Psoas muscle (tissue), 8 donors: ENCODE results near the gene DPH5. TPM values are rescaled to one million over a fixed set of nuclear protein-coding genes. Genes with fewer than 3 reads are reported as not detected.

ENCODE experiments used
- ATAC-seq, 4 donors: fragments of 200-7000 bp; cut with Tn5 transposase; one replicate each; pipeline ENCODE4 v1.9.1; 2020; ENCODE audit warnings: moderate library complexity in 3 of 4, mild to moderate bottlenecking in 2 of 4
- DNase-seq, 2 donors: peaks; one replicate each; pipeline ENCODE4 v3.0.0-alpha.2; 2020
- H3K27ac ChIP-seq: fragments of 200-600 bp; one replicate; pipeline ENCODE4 v1.8.0; 2022
- H3K27me3 ChIP-seq, 3 donors: fragments of 200-600 bp in 1 of 3; one replicate each; pipeline versions ENCODE4 v1.6.1 to v1.8.0; 2013 to 2022; ENCODE audit warnings: low read length in 2 of 3, mild to moderate bottlenecking in 2 of 3, moderate library complexity in 1 of 3; ENCODE audit not compliant: insufficient read depth in 3 of 3
- H3K36me3 ChIP-seq, 2 donors: fragments of 200-600 bp in 1 of 2; one replicate each; pipeline versions ENCODE4 v1.6.1 to v1.8.0; 2013 to 2022; ENCODE audit warnings: low read depth in 1 of 2, mild to moderate bottlenecking in 1 of 2, moderate library complexity in 1 of 2; ENCODE audit not compliant: insufficient read depth in 1 of 2
- H3K4me1 ChIP-seq: fragments of 200-600 bp; one replicate; pipeline ENCODE4 v1.8.0; 2022
- H3K4me3 ChIP-seq: fragments of 200-600 bp; one replicate; pipeline ENCODE4 v1.8.0; 2022; ENCODE audit warnings: mild to moderate bottlenecking
- H3K9me3 ChIP-seq: fragments of 200-600 bp; one replicate; pipeline ENCODE4 v1.8.0; 2022
- CTCF ChIP-seq: fragments of 200-600 bp; IDR thresholded peaks from one replicate; pipeline ENCODE4 v1.8.0; 2022; ENCODE audit warnings: antibody characterized with exemption
- WGBS, 3 donors: extraction: QIAGEN DNeasy Blood & Tissue Kit; methylation state at CpG; one replicate each; pipeline versions ENCODE4 v1.1.6 to v1.1.7; 2013; 5-methylcytosine and 5-hydroxymethylcytosine counted together
- intact Hi-C, 2 donors: fragments of 100-400 bp; cut with DNase I; formaldehyde crosslinking; loops; one replicate each; pipeline versions ENCODE4 v1.11.0 to v1.14.2; 2022
- polyA plus RNA-seq, 3 donors: library from polyadenylated mRNA; stranded (reverse); fragments of 200-250 nt; gene quantifications; one replicate each; pipeline ENCODE4 v1.2.3, GENCODE V29; 2013
- total RNA-seq, 4 donors: library from RNA; stranded (reverse); fragmentation: NEBNext Ultra II Directional in 2 of 4; extraction: Animal tissue kit (Norgen Biotek cat#: 25700) in 2 of 4; gene quantifications; one replicate each; pipeline versions ENCODE4 v1.2.1 to v1.2.4, GENCODE V29; 2021 to 2023
- donor health status: healthy with polysubstance abuse.
- donor health status: DM: no; HTN: no; CAD: no; lungs with moderate emphysema.
- donor health status: Bipolar disorder and iron deficiency.
- donor health status: healthy.
- donor health status: DM: yes; HTN: yes; CAD: no.
- donor health status: DM: no; HTN: no; CAD: no.
- donor health status: DM: no; HTN: no; CAD: no.
- donor health status: DM: yes; HTN: yes; CAD: no.

Gene DPH5
- total and polyA plus RNA-seq, 7 donors, result 18.6 to 44.0 (median 31.1) TPM

DNA sequence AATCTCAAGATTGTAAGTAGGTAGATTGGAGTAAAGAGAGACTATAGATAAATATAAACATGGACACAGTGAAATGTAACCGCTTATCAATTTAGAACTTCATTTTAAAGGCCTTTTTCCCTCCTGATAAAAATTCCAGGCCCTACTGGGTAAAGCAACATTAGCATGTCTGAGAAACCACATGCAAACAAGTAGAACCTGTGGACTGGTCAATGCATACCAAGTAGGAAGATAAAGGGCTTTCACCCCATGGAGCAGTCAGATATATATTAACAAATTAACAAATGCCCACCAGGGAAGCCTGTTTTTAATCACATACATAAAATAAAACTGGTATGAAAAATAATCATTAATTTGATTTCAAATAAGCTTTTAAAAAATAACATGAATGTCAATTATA lies 8.1 kb downstream of the DPH5 start:
- Histone ChIP-seq H3K4me3 (no peak overlapping the region), H3K27ac (no peak overlapping the region), H3K9me3 (no peaks in the 10 kb centered on the region), H3K36me3 (peaks cover 2 to 74% of the 10 kb centered on the region in 2 donors), H3K4me1 (peaks cover 5% of the 10 kb centered on the region), H3K27me3 (no peaks in the 10 kb centered on the region)
- no peak for TF ChIP-seq CTCF
- DNase-seq (no peak), ATAC-seq (no peak)
- WGBS, 3 donors, result 96 to 100% (median 97%) methylated on average over 1 of the region's 1 CpG
- intact Hi-C loops, result no loop called here

GRCh38 chr1:101013776-101014175 lies 11.8 kb downstream of the DPH5 start:
- Histone ChIP-seq H3K9me3 (no peaks in the 10 kb centered on the region), H3K27ac (no peak overlapping the region), H3K4me1 (no peaks in the 10 kb centered on the region), H3K36me3 (peaks cover 2 to 85% of the 10 kb centered on the region in 2 donors), H3K27me3 (no peaks in the 10 kb centered on the region), H3K4me3 (no peak overlapping the region)
- ATAC-seq (no peak), DNase-seq (no peak)
- intact Hi-C loops, result no loop called here
- 67 to 85% (median 79%) methylated on average over 1 of the region's 1 CpG for WGBS, 3 donors
- no peak for TF ChIP-seq CTCF

DNA sequence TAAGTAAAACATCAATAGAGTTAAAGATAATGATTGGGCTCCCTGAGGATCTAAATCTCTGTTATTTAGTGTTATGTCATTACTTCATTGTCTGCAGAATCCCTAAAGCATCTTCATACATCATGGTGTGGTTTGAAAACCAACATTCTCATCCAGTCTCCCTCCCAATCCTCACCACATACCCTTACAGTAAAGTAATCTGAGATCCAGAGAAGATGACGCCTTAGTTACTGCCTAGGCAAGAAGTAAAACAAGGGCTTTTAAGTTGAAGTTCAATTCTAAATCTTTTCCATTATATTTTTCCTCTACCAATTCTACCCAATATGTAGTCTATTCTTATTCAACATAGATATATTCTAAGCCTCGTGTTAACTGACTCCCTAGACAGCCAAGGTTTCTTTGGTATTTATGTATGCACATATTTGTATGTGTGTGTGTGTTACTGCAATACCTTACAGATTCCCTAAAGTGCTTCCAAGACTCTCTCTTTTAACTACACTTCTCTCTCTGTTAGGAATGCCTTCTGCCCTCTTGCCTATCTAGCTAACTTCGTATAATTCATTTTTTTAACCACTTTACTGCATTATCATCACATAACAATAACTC lies 17.3 kb downstream of the DPH5 start:
- TF ChIP-seq CTCF, result no peak
- 87 to 94% (median 90%) methylated on average over 3 of the region's 3 CpGs for WGBS, 3 donors
- intact Hi-C loops, result no loop called here
- H3K4me3 ChIP-seq, result no peak overlapping the region
- DNase-seq (no peak), ATAC-seq (no peak)
- H3K36me3 ChIP-seq, result peaks cover 0 to 56% of the 10 kb centered on the region in 2 donors
- no peak overlapping the region for H3K27ac ChIP-seq
- no peaks in the 10 kb centered on the region for H3K9me3 ChIP-seq
- H3K4me1 ChIP-seq, result peaks cover 8% of the 10 kb centered on the region
- no peaks in the 10 kb centered on the region for H3K27me3 ChIP-seq

DNA sequence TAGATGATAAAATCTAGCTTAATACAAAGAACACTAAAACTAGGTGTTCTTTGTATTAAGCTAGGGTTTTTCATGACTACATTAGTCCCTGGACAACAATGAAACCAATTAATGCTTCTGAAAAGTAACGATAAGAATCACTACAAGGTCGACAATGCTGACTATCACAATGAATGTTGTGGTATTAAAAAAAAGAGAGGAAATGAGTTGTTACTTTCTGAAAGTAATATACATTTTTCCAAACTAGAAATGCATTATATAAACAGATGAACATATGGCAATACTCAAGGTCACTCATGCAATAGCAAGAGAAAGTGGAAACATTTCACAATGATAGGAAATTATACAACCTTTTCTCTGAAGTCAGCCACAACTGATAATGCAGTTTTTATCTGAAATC lies 19.0 kb downstream of the DPH5 start:
- TF ChIP-seq CTCF, result no peak
- Histone ChIP-seq H3K4me3 (no peak overlapping the region), H3K27ac (no peak overlapping the region), H3K4me1 (peaks cover 22% of the 10 kb centered on the region), H3K36me3 (peaks cover 0 to 39% of the 10 kb centered on the region in 2 donors), H3K27me3 (no peaks in the 10 kb centered on the region), H3K9me3 (no peaks in the 10 kb centered on the region)
- intact Hi-C loops, result no loop called here
- no peak for DNase-seq
- ATAC-seq, result no peak
- WGBS, 3 donors, result 75 to 88% (median 82%) methylated on average over 2 of the region's 2 CpGs

- Histone ChIP-seq H3K36me3 (peaks cover 0 to 39% of the 10 kb centered on the region in 2 donors), H3K9me3 (no peaks in the 10 kb centered on the region), H3K4me1 (peaks cover 22% of the 10 kb centered on the region), H3K27ac (no peak overlapping the region), H3K27me3 (no peaks in the 10 kb centered on the region), H3K4me3 (no peak overlapping the region)
- DNase-seq (no peak), ATAC-seq (no peak)
- WGBS, 3 donors, result 95 to 98% (median 97%) methylated on average over 4 of the region's 4 CpGs
- no peak for TF ChIP-seq CTCF
- intact Hi-C loops, result no loop called here
These were observed 19.7 kb downstream of the DPH5 start for GRCh38 chr1:101005871-101006270.
